Skin epidermis (tissue), 12 donors: ENCODE measurements around the gene DISC1.
"Not testable (repeated sequence)": the region's sequence is repeated elsewhere in the genome, so short reads cannot be mapped to it uniquely, and the experiment has no call there.

Source experiments
- H3K27ac ChIP-seq, 21 experiments: fragments of 200-600 bp; sonication (generic) in 11 of 21; one replicate each; pipeline ENCODE4 v1.5.0; 2020; ENCODE audit warnings: mild to moderate bottlenecking in 3 of 21, inconsistent platforms in 2 of 21, moderate library complexity in 2 of 21
- H3K4me3 ChIP-seq, 7 experiments: fragments of 200-600 bp; sonication (generic) in 2 of 7; one replicate each; pipeline ENCODE4 v1.5.0; 2020; ENCODE audit warnings: inconsistent platforms in 2 of 7, mild to moderate bottlenecking in 2 of 7, moderate library complexity in 1 of 7

DISC1 gene

GRCh38 chr1:231631717-231632116 is 5.1 kb downstream of the DISC1 start:
- Histone ChIP-seq H3K4me3 (no peak overlapping the region), H3K27ac (no peak overlapping the region)

GRCh38 chr1:231632119-231632518 is 5.5 kb downstream of the DISC1 start:
- Histone ChIP-seq H3K4me3 (no peak overlapping the region), H3K27ac (no peak overlapping the region)

- H3K27ac ChIP-seq, result no peak overlapping the region
- no peak overlapping the region for H3K4me3 ChIP-seq
These were observed 7.9 kb downstream of the DISC1 start for GRCh38 chr1:231634323-231635013.

GRCh38 chr1:231636157-231636556 is 9.6 kb downstream of the DISC1 start:
- Histone ChIP-seq H3K4me3 (no peak overlapping the region), H3K27ac (no peak overlapping the region)

- not testable (repeated sequence) for H3K27ac ChIP-seq, H3K4me3 ChIP-seq
These were observed 10.3 kb downstream of the DISC1 start for GRCh38 chr1:231636922-231637321.

DNA sequence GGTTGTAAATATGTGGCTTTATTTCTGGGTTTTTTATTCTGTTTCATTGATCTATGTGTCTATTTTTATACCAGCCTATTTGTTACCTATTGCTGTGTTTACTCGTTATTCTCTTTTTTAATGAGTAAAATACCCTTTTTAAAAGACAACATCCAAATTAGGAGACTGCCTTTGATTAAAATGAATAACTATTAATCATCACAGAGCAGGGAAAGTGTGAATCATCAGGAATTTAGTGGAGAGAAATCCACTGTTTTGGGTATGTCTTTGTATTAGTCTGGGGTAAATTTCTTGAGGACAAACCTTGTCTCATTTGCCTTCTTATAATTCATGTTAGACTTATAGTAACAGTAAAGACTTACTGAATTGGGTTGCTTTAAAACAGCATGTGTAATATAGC is 12.1 kb downstream of the DISC1 start:
- H3K27ac ChIP-seq, result no peak overlapping the region
- H3K4me3 ChIP-seq, result no peak overlapping the region

GRCh38 chr1:231639819-231640218 is 13.2 kb downstream of the DISC1 start:
- Histone ChIP-seq H3K4me3 (no peak overlapping the region), H3K27ac (no peak overlapping the region)

DNA sequence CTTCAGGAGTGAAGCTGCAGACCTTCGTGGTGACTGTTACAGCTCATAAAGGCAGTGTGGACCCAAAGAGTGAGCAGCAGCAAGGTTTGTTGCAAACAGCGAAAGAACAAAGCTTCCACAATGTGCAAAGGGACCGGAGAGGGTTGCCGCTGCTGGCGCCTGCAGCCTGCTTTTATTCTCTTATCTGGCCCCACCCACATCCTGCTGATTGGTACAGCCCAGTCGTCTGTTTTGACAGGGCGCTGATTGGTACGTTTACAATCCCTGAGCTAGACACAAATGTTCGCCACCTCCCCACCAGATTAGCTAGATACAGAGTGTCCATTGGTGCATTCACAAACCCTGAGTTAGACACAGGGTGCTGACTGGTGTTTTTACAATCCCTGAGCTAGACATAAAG is 14.9 kb downstream of the DISC1 start:
- H3K27ac ChIP-seq, H3K4me3 ChIP-seq: not testable (repeated sequence)

- H3K4me3 ChIP-seq, result not testable (repeated sequence)
These were observed 15.5 kb downstream of the DISC1 start for GRCh38 chr1:231642061-231642460.

GRCh38 chr1:231642618-231643017 is 16.0 kb downstream of the DISC1 start:
- peak overlapping the region in 2 of 21 experiments; percentile 16 to 35 for H3K27ac ChIP-seq
- no peak overlapping the region for H3K4me3 ChIP-seq

More at GRCh38 chr1:231642061-231642460, 15.5 kb downstream of the DISC1 start:
- peak overlapping the region in 1 of 21 experiments; percentile 35 for H3K27ac ChIP-seq

- H3K27ac ChIP-seq, result peak overlapping the region in 3 of 21 experiments; percentile 16 to 35 (median 28)
- no peak overlapping the region for H3K4me3 ChIP-seq
These were observed 16.7 kb downstream of the DISC1 start for GRCh38 chr1:231643071-231643934.

DNA sequence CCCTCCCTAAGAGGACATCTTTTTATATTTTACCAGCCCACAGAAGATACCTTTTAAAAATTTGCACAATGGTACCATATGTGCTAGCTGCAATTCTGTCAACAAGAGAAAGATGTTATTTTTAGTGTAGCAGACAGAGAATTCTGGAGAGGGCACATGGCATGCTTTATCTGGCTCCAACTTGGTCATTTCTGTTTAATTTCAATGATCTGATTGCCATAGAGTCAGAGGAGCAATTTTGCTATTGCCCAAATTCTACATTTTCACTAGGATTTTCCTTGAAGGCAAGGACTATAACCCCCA is 17.3 kb downstream of the DISC1 start:
- peak overlapping the region in 1 of 21 experiments; percentile 28 for H3K27ac ChIP-seq
- H3K4me3 ChIP-seq, result no peak overlapping the region

DNA sequence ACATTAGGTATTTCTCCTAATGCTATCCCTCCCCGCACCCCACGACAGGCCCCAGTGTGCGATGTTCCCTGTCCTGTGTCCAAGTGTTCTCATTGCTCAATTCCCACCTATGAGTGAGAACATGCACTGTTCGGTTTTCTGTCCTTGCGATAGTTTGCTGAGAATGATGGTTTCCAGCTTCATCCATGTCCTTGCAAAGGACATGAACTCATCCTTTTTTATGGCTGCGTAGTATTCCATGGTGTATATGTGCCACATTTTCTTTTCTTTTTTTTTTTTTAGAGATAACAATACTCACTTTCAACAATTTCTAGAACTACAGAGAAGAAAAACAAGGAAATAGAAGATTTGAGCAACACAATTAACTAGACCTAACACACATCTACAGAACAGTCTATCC is 19.0 kb downstream of the DISC1 start:
- H3K4me3 ChIP-seq, result not testable (repeated sequence)

DNA sequence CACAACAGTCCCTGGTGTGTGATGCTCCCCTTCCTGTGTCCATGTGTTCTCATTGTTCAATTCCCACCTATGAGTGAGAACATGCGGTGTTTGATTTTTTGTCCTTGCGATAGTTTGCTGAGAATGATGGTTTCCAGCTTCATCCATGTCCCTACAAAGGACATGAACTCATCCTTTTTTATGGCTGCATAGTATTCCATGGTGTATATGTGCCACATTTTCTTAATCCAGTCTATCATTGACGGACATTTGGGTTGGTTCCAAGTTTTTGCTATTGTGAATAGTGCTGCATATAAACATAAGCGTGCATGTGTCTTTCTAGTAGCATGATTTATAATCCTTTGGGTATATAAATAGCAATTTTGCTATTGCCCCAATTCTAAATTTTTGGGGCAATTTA is 19.6 kb downstream of the DISC1 start:
- not testable (repeated sequence) for H3K27ac ChIP-seq

More for the DNA sequence above, 19.0 kb downstream of the DISC1 start:
- not testable (repeated sequence) for H3K27ac ChIP-seq

GRCh38 chr1:231651621-231652260 is 25.2 kb downstream of the DISC1 start:
- not testable (repeated sequence) for H3K4me3 ChIP-seq
- H3K27ac ChIP-seq, result peak overlapping the region in 3 of 21 experiments; percentile 24 to 58 (median 36)

More for the DNA sequence above, 19.6 kb downstream of the DISC1 start:
- H3K4me3 ChIP-seq, result not testable (repeated sequence)

GRCh38 chr1:231653632-231654031 is 27.0 kb downstream of the DISC1 start:
- Histone ChIP-seq H3K4me3 (no peak overlapping the region), H3K27ac (no peak overlapping the region)

DNA sequence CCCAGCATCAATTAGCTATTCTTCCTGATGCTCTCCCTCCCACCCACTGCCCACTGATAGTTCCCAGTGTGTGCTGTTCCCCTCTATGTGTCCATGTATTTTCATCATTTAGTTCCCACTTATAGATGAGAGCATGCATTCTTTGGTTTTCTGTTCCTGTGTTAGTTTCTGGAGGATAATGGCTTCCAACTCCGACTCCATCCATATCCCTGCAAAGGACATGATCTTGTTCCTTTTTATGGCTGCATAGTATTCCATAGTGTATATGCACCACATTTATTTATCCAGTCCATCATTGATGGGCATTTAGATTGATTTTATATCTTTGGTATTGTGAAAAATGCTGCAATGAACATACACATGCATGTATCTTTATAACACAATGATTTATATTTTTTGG is 30.2 kb downstream of the DISC1 start:
- Histone ChIP-seq H3K4me3 (no peak overlapping the region), H3K27ac (no peak overlapping the region)

- H3K4me3 ChIP-seq, H3K27ac ChIP-seq: not testable (repeated sequence)
These were observed 31.6 kb downstream of the DISC1 start for GRCh38 chr1:231658223-231658622.

DNA sequence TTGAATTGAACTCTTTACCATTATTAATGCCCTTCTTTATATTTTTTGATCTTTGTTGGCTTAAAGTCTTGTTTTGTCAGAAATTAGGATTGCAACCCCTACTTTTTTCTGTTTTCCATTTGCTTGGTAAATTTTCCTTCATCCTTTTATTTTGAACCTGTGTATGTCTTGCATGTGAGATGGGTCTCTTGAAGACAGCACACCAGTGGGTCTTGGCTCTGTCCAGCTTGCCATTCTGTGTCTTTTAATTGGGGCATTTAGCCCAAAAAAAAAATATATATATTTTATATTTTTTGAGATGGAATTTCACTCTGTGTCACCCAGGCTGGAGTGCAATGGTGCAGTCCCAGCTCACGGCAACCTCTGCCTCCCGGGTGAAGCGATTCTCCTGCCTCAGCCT is 33.6 kb downstream of the DISC1 start:
- Histone ChIP-seq H3K27ac (no peak overlapping the region), H3K4me3 (no peak overlapping the region)

- H3K4me3 ChIP-seq, result no peak overlapping the region
- H3K27ac ChIP-seq, result no peak overlapping the region
These were observed 36.7 kb downstream of the DISC1 start for GRCh38 chr1:231663211-231663792.
